ENCODE measurements around the gene UBR1.

DNA sequence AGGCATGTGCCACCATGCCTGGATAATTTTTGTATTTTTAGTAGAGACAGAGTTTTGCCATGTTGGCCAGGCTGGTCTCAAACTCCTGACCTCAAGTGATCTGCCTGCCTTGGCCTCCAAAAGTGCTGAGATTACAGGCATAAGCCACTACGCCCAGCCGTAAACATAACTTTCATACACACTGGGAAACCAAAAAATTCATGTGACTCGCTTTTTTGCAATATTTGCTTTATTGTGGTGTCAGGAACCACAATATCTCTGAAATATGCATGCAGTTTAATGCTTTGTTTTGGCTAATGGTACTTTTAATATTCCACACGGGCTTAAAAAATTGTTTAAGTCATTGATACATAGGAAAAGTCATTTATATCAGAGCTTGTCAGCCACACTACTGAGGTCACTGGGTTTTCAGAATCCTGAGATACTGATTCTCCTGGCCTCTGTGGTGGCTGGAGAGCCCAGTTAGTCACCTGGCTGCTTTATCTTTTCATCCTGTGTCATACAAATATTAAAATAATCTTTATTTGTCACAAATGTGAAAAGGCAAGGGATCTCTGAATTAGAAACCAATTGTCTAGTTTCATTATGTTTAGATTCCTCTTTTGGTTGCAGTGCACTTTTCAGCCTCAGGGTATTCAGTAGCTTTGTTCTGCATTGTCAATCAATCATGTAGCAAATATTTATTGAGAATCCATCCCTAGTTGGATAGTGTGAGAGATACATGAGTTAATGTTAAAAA is 37.5 kb upstream of the UBR1 start:
- TF ChIP-seq CTCF (IDR thresholded peaks at IDR 0.05): no peak
- no peak for TF ChIP-seq POLR2AphosphoS5 (IDR thresholded peaks at IDR 0.05)
